Vagina (tissue), 2 donors: ENCODE results near the gene PAX4. TPM values are rescaled to one million over a fixed set of nuclear protein-coding genes. Genes with fewer than 3 reads are reported as not detected.

Source experiments
- DNase-seq, 2 donors: peaks; one replicate each; pipeline ENCODE4 v3.0.0-alpha.2; 2017; ENCODE audit errors: extremely low spot score in 2 of 2
- H3K27ac ChIP-seq: fragments of 200-600 bp; sonication (generic); one replicate; pipeline ENCODE4 v1.5.1; 2019
- H3K27me3 ChIP-seq: fragments of 200-600 bp; sonication (generic); one replicate; pipeline ENCODE4 v1.5.1; 2019
- H3K36me3 ChIP-seq, 2 donors: fragments of 200-600 bp; sonication (generic); one replicate each; pipeline ENCODE4 v1.5.1; 2017 to 2019
- H3K4me1 ChIP-seq: fragments of 200-600 bp; sonication (generic); one replicate; pipeline ENCODE4 v1.5.1; 2019
- H3K4me3 ChIP-seq, 2 donors: fragments of 200-600 bp; sonication (generic); 1 replicate in 1 of 2; 2 replicates in 1 of 2; pipeline ENCODE4 v1.5.1; 2016 to 2019
- H3K9me3 ChIP-seq: fragments of 200-600 bp; sonication (generic); one replicate; pipeline ENCODE4 v1.5.1; 2019
- POLR2A ChIP-seq, 2 donors: fragments of 450-650 bp; IDR thresholded peaks; one replicate each; pipeline ENCODE4 v1.6.1; 2017; ENCODE audit warnings: antibody characterized with exemption in 2 of 2, mild to moderate bottlenecking in 2 of 2, moderate library complexity in 2 of 2
- POLR2AphosphoS5 ChIP-seq, 2 donors: sonication (generic); formaldehyde crosslinking; IDR thresholded peaks; one replicate each; pipeline ENCODE4 v1.9.0; 2017; ENCODE audit warnings: antibody characterized with exemption in 2 of 2, mild to moderate bottlenecking in 2 of 2, low read depth in 1 of 2; ENCODE audit not compliant: insufficient read depth in 1 of 2
- intact Hi-C: fragments of 100-400 bp; cut with DNase I; formaldehyde crosslinking; loops from one replicate; pipeline ENCODE4 v1.15.1; 2023
- total RNA-seq: library from RNA; depleted of rRNA; stranded (reverse); fragments of >200 nt; gene quantifications from one replicate; pipeline ENCODE4 v1.2.3, GENCODE V29; 2016
- TF ChIP-seq, protein P1 (sequence below), 3 experiments: fragments of 450-650 bp in 2 of 3; fragments of 200-600 bp in 1 of 3; sonication (generic) in 1 of 3; IDR thresholded peaks; one replicate each; pipeline ENCODE4 v1.5.1; 2017 to 2019; ENCODE audit warnings: antibody characterized with exemption in 3 of 3, mild to moderate bottlenecking in 2 of 3, moderate library complexity in 2 of 3

The PAX4 gene
- total RNA-seq, 1 donor from 2014 or later = not detected

DNA sequence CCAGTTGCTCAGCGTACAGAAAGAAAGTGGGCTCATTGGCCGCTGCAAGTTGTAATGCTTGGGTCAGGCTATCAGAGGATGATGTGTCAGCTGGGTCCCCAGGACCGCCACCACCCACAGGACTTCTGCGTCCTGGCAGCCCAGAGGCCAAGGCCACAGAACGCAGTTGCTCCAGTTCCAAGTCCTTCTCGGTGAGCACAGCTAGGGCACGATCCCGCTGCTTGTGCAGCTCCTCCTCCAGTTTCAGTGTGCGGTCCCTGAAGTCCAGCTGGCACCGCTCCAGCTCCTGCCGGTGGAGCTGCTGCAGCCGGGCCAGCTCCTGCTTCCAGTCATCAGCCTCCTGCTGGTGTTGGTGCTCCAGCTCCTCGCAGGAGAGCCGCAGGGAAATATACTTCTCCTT, 35.6 kb downstream of the PAX4 start:
- H3K36me3 ChIP-seq = peaks cover 0 to 23% of the 10 kb centered on the region in 2 donors
- intact Hi-C loops = no loop called here

DNA sequence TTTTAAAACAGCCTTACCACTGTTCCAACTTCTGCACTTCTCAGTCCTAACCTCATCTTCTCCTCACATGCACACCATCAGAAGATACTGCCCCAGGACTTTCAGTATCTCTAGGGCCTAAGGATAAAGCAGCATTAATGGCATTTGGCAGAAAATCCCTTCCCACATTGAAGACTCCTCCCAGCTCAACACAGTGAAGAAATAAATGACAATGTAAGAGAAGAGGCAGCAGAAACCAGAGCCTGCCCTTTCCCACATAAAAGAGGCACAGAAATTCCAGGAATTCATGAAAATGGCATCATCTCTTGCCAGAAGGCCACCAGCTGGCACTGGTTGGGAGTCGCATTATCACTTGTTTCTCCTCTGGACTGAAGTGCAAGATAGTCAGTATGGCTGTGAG, 36.2 kb downstream of the PAX4 start:
- no peak overlapping the region for H3K27ac ChIP-seq
- no peaks in the 10 kb centered on the region for H3K9me3 ChIP-seq
- intact Hi-C loops = no loop called here
- TF ChIP-seq POLR2AphosphoS5 (IDR thresholded peaks at IDR 0.05; ENCODE audit: insufficient read depth in 1 of 2, low read depth in 1 of 2) = no peak
- H3K36me3 ChIP-seq = peaks cover 0 to 23% of the 10 kb centered on the region in 2 donors
- H3K27me3 ChIP-seq = no peaks in the 10 kb centered on the region
- peaks cover 57% of the 10 kb centered on the region for H3K4me1 ChIP-seq
- no peak for DNase-seq
- H3K4me3 ChIP-seq = no peak overlapping the region

More for the DNA sequence above, 35.6 kb downstream of the PAX4 start:
- TF ChIP-seq POLR2AphosphoS5 (IDR thresholded peaks at IDR 0.05; ENCODE audit: insufficient read depth in 1 of 2, low read depth in 1 of 2) = no peak
- TF ChIP-seq, protein P1, sequence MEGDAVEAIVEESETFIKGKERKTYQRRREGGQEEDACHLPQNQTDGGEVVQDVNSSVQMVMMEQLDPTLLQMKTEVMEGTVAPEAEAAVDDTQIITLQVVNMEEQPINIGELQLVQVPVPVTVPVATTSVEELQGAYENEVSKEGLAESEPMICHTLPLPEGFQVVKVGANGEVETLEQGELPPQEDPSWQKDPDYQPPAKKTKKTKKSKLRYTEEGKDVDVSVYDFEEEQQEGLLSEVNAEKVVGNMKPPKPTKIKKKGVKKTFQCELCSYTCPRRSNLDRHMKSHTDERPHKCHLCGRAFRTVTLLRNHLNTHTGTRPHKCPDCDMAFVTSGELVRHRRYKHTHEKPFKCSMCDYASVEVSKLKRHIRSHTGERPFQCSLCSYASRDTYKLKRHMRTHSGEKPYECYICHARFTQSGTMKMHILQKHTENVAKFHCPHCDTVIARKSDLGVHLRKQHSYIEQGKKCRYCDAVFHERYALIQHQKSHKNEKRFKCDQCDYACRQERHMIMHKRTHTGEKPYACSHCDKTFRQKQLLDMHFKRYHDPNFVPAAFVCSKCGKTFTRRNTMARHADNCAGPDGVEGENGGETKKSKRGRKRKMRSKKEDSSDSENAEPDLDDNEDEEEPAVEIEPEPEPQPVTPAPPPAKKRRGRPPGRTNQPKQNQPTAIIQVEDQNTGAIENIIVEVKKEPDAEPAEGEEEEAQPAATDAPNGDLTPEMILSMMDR (IDR thresholded peaks at IDR 0.05) = no peak
- no peak for TF ChIP-seq POLR2A (IDR thresholded peaks at IDR 0.05)
- Histone ChIP-seq H3K27ac (no peak overlapping the region), H3K9me3 (no peaks in the 10 kb centered on the region), H3K27me3 (no peaks in the 10 kb centered on the region), H3K4me1 (peaks cover 61% of the 10 kb centered on the region), H3K4me3 (no peak overlapping the region)
- no peak for DNase-seq

DNA sequence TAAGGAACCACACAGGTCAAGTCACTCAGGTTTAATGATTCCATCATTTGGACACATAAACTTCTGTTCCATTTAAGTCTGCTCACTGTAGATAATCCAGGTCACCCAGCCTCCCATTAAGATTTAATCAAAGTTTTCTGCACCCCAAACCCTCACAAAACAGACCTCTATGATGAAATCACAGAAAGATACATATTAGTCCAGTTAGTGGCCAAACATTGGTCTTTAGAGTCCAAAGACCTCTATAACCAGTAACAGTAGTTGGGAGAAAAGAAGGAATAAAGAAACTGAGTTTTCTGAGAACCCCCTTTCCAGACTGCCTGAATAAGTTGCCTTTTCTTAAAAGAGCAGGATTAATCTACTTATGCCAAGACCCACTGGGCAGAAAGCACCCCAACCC, 37.3 kb downstream of the PAX4 start:
- Histone ChIP-seq H3K36me3 (peaks cover 0 to 23% of the 10 kb centered on the region in 2 donors), H3K27me3 (no peaks in the 10 kb centered on the region), H3K4me3 (no peak overlapping the region), H3K4me1 (peaks cover 53% of the 10 kb centered on the region), H3K9me3 (no peaks in the 10 kb centered on the region), H3K27ac (no peak overlapping the region)
- intact Hi-C loops = no loop called here
- no peak for TF ChIP-seq POLR2AphosphoS5 (IDR thresholded peaks at IDR 0.05; ENCODE audit: insufficient read depth in 1 of 2, low read depth in 1 of 2)
- no peak for TF ChIP-seq POLR2A (IDR thresholded peaks at IDR 0.05)
- TF ChIP-seq, protein P1 (IDR thresholded peaks at IDR 0.05) = no peak
- no peak for DNase-seq

DNA sequence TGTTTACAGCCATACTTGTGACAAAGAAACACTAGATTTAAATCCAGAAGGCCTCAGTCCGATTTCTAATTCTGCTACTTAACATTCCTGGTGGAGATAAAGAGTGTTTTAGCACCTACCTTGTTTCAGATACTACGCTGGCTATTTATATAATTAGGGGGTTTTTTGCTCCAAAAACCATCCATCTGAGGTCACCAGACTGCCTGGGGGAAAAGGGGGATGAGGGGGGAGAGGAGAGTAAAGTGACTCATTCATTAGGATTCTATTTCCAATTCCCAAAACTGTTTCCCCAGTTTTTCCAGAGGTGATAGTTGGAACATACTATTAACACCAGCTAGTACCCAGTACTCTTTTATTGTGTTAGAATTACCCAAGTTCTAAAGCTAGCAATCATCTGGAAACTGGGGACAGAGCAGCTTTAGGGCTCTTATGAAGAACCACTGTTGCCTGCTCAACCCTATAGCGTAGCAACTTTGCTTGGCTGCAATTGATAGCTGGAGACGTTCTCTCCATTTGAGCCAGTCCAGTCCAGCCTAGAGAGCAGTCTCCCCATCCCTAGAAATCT, 39.1 kb downstream of the PAX4 start:
- H3K27me3 ChIP-seq = no peaks in the 10 kb centered on the region
- H3K27ac ChIP-seq = peak overlapping the region; percentile 5
- peaks cover 40% of the 10 kb centered on the region for H3K4me1 ChIP-seq
- no peak for DNase-seq
- no peak for TF ChIP-seq POLR2A (IDR thresholded peaks at IDR 0.05)
- TF ChIP-seq POLR2AphosphoS5 (IDR thresholded peaks at IDR 0.05; ENCODE audit: insufficient read depth in 1 of 2, low read depth in 1 of 2) = no peak
- TF ChIP-seq, protein P1 (IDR thresholded peaks at IDR 0.05) = no peak
- peaks cover 0 to 23% of the 10 kb centered on the region in 2 donors for H3K36me3 ChIP-seq
- H3K9me3 ChIP-seq = no peaks in the 10 kb centered on the region
- H3K4me3 ChIP-seq = no peak overlapping the region
- intact Hi-C loops = no loop called here

DNA sequence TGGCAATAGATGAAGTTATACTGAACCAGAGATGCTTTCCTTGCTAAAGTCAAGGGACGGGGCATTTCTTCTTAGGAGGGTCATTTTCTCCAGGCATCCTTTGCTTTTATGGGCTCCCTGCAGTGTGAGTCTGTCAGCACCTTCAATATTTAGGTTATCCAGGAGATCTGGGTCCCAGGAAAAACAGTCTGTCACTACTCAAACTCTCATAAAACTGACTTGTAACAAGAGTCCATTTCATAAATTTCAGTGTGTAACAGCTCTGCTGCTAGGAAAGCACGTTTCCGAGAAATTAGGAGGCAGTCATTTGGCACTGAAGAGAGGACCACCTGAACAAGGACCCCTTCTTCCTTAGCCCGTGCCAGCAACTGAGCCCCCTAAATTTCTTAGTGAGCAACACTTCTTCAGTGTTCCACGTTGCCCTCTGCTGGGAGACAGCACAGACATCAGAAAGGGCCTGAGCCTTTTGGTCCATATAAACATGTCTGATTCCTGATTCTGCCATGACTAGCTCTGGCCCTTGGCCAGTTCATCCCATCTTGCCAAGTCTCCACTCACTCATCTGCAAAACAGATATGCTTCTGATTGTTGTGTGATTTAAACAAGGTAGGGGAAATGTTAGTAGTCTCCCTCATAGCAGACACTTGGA, 39.8 kb downstream of the PAX4 start:
- no peak for DNase-seq
- no peaks in the 10 kb centered on the region for H3K9me3 ChIP-seq
- peaks cover 0 to 23% of the 10 kb centered on the region in 2 donors for H3K36me3 ChIP-seq
- TF ChIP-seq POLR2A (IDR thresholded peaks at IDR 0.05) = no peak
- no peak for TF ChIP-seq POLR2AphosphoS5 (IDR thresholded peaks at IDR 0.05; ENCODE audit: insufficient read depth in 1 of 2, low read depth in 1 of 2)
- TF ChIP-seq, protein P1 (IDR thresholded peaks at IDR 0.05) = no peak
- H3K4me1 ChIP-seq = peaks cover 34% of the 10 kb centered on the region
- H3K4me3 ChIP-seq = no peak overlapping the region
- intact Hi-C loops = no loop called here
- H3K27me3 ChIP-seq = no peaks in the 10 kb centered on the region
- H3K27ac ChIP-seq = no peak overlapping the region
